Head of caudate nucleus (tissue), 42 donors: ENCODE results near the gene EXOC6.

Experiments
- DNase-seq, 42 donors: peaks; one replicate each; pipeline versions ENCODE4 v3.0.0 to v3.0.0-alpha.2; 2020 to 2021; ENCODE audit warnings: mixed read lengths in 7 of 42
- intact Hi-C: fragments of 100-400 bp; cut with DNase I; formaldehyde crosslinking; loops from one replicate; pipeline ENCODE4 v1.15.0; 2022

The EXOC6 gene

DNA sequence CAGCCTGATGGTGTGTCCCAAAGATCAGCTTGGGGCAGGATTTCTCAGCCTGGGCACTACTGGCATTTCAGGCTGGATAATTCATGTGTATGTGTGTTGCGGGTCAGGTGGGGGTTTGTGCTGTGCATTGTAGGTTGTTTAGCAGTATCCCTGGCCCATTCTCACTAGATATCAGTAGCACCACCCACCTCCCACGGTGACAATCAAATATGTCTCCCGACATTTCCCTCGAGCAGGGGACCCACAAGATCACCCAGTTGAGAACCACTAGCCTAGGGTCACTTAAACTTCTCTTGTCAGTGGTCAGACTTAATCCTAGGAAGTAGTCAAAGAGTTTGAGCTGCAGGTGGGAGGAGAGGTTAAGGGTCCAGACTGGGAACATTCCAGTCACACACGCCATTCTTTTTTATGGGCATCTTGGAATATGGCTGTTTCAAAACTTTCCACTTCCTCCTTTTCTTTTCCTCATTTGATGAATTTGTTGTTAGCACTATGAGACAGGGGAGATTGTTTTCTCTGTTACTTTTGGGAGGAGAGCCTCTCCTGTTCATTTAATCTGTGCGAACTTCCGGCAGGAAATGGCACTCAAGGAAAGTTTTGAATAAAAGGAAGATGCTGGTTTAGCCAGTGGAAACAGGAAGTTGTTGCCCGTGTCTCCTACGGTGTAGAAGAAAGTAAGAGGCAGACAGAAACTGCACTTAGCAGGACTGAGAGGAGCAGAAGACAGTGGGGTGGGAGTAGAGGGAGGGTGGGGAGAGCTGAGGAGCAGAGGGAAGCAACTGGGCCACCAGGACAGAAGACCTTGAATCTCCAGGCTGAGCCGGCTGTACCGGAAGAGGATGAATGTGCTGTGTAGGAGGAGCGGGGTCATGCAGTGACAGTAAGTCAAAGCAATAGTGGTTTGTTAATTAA lies 17.6 kb upstream of the EXOC6 start:
- intact Hi-C loops, result no loop called here
- DNase-seq, result no peak

DNA sequence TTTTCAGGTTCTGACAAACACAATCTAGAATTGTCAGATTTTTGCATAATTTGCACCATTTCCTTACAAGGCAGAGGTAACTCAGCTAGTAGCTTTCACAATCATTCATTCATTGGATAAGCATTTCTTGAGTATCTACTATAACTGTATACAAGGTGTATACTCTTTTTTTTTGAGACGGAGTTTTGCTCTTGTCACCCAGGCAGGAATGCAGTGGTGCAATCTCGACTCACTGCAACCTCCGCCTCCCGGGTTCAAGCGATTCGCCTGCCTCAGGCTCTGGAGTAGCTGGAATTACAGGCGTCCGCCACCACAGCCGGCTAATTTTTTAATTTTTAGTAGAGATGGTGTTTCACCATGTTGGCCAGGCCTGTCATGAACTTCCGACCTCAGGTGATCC lies 16.2 kb upstream of the EXOC6 start:
- DNase-seq, result no peak
- intact Hi-C loops, result no loop called here

DNA sequence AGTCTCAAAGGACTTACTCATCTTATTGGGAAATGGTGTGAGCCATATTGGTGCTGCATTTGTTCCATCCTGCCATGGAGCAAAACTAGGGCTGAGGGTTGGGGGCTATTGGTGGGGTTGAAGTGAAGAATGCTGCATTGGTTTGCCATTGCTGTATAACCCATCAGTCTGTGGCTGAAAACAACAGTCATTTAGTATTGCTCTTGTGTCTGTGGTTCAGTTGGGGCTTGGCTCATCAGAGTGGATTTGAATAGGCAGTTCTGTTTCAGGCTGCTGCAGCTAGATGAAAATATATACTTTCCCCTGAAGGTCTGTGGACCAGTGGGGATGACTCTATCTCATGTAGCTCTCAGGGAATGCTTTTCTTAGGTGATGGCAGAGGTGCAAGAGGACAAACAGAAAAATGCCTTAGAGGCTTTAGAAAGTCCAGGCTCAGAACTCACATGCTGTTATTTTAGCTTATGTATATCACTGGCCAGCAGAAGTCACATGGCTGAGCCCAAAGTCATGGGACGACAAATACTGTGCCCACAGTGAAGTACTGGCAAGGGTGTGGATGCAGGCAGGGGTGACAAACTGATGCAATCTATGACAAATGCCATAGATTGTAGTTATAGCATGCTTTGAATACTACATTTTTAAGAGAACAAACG lies 15.2 kb upstream of the EXOC6 start:
- intact Hi-C loops, result no loop called here
- no peak for DNase-seq

DNA sequence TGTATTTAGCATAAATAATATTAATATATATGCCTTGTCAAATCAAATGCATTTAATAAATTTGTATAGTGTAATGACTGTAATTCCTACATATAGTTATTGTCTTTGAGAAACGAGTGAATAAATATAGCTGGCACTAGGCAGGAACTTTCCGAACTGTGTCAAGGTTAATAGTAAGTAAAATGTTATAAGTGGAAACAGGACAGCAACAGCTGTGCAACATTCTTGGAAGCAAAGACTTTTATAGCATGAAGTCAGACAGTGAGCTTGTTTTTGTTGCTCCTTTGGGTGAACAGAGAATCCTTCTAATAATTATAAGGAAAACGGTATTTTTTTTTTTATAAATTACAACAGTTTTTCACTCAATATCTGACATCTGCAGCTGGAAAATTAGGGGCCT lies 14.0 kb upstream of the EXOC6 start:
- intact Hi-C loops, result no loop called here

DNA sequence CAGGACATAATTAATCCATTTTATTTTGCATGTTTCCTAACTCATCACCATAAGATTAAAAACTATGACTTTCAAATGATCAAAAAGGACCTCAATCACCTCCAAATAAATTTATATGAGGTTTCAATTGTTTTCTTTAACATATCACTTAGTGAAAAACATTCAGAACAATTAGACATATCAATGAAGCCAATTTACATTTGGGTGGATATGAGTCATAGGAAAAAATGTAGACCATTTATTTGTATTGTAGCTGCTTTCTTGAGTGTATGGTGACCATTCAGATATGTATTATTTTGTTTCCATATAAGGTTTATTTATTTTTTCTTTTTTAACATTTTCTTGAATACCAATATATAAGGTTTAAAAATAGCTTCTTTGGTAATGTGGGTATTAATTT lies 13.3 kb upstream of the EXOC6 start:
- no peak for DNase-seq
- intact Hi-C loops, result no loop called here

More for the DNA sequence above, 14.0 kb upstream of the EXOC6 start:
- no peak for DNase-seq

DNA sequence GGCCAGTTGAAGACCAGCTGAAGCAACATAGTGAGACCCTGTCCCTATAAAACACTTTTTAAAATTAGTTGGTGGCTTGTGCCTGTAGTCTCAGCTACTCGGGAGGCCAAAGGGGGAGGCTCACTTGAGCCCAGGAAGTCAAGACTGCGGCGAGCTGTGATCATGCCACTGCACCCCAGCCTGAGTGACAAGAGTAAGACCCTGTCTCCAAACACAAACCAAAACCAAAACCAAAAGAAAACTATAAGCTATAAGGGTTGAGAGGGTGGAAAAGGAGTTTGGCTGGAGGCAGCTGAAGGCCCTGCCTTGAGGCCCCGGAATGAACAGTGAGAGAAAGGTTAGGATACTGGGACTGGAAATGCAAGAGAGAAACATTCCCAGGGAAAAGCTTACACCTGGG lies 10.9 kb upstream of the EXOC6 start:
- intact Hi-C loops, result no loop called here
- no peak for DNase-seq

DNA sequence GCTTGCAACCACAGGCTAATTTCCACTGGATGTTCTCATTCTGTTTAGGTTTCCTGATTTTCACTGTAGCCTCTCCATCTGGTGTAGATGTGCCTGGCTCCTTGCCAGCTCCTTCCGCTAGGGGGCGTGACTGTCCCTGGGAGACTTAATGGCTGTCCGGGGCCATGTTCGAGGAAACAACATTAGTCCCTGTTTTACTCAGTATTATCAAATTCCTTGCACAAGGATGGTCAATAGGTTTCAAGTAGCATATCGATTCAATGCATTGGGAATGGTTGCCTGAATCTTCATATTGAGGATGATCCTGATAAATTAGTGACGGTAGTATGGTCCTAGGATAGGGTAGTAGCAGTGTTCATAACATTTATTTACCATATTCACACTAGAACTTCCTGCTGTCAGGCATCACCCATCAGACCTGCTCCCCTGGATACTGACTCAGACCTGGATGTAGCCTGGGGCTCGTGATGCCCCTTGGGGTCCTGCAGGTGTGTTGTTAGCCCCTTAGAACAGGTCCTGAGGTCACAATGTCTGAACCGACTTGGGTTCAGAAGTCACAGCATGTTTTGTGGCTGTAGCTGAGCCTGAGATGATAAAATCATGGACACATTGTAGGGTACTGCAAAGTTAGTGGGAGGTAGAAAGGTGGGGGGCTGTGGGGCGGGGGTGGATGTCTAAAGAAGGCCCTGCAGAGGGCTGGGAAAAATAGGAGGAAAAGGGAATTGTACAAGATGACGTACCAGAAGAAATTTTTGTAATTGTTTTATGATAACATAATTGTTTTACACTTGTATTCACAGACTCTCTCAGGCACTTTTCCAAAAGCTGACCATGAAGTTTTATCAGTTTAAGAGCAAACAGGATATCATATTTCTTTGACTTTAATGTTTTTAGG lies 8.9 kb upstream of the EXOC6 start:
- intact Hi-C loops, result loop anchor here (10.0 kb wide), 1 partner anchor 245 kb away; the partner anchor contains the start of gene KIF11

DNA sequence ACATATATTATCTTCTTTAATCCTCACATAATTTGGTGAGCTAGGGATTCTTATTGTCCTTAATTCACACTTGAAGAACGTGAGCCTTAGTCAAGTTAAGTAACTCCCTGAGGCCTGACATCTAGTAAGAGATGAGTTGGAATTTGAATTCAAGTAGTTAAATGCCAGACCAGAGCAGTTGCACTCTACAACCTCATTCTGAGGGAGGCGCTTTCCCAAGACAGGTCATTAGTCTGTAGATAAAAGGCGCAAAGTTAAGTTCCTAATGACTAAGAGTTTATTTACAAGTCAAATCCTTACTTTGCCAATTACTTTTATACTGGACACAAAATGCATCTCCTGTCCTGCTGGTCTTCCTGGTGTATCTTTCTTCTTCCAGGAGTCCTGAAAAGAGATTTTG lies 3.6 kb upstream of the EXOC6 start:
- no peak for DNase-seq
- intact Hi-C loops, result loop anchor here (5.0 to 10.0 kb wide), 2 partner anchors 38 to 250 kb away; partner anchors contain the start of gene KIF11

More for the DNA sequence above, 8.9 kb upstream of the EXOC6 start:
- DNase-seq, result peak in 6 of 42 donors; percentile 10 to 59 (median 30)

DNA sequence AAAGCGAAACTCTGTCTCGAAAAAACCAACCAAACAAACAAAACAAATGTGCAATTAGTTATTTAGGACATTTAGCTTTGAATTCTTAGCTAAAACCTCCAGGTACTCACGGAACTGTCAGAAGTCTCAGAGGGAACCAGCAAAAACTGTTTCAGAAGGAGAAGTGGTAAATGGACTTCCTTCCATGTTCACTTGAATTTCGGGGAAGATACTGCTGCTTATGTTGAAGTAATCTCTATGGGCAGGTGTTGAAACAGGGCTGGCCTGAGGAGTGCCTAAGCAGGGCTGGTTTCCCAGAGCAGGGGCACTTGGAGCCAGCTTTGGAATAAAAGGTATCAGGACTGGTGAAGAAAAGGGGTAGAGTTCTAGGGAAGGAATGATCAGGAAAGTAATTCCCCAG lies 2.4 kb upstream of the EXOC6 start:
- intact Hi-C loops, result loop anchor here (5.0 to 10.0 kb wide), 2 partner anchors 36 to 251 kb away; partner anchors contain the start of gene KIF11
- DNase-seq, result no peak

DNA sequence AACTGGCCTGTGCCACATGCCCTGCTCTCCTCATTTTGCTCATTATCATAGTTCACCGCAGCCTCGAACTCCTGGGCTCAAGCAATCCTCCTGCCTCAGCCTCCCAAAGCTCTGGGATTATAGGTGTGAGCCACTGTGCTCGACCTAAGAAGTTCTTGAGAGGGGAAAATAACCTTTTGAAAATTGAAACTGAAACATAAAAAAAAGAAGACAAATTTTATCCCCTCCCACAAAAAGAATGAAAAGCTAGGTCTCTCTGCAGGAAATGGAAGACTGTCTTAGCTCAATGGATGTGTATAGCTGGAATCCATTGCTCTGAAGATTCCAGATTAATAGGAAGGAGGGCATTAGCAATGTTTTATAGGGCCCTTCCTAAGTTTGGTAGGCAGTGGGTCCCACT lies 2.0 kb upstream of the EXOC6 start:
- DNase-seq, result no peak
- intact Hi-C loops, result loop anchor here (5.0 to 10.0 kb wide), 2 partner anchors 36 to 252 kb away; partner anchors contain the start of gene KIF11

DNA sequence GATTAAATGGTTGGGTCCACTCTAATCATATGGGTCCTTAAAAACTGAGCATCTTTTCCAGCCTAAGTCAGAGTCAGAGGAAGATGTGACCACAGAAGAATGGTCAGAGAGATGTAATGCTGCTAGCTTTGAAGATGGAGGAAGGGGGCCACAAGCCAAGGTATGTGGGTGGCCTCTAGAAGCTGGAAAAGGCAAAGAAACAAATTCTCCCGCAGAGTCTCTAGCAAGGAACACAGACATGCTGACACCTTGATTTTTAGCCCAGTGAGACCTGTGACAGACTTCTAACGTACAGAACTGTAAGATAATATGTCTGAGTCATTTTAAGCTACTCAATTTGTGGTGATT lies 1.5 kb upstream of the EXOC6 start:
- intact Hi-C loops, result loop anchor here (5.0 to 10.0 kb wide), 2 partner anchors 35 to 252 kb away; partner anchors contain the start of gene KIF11
- no peak for DNase-seq

DNA sequence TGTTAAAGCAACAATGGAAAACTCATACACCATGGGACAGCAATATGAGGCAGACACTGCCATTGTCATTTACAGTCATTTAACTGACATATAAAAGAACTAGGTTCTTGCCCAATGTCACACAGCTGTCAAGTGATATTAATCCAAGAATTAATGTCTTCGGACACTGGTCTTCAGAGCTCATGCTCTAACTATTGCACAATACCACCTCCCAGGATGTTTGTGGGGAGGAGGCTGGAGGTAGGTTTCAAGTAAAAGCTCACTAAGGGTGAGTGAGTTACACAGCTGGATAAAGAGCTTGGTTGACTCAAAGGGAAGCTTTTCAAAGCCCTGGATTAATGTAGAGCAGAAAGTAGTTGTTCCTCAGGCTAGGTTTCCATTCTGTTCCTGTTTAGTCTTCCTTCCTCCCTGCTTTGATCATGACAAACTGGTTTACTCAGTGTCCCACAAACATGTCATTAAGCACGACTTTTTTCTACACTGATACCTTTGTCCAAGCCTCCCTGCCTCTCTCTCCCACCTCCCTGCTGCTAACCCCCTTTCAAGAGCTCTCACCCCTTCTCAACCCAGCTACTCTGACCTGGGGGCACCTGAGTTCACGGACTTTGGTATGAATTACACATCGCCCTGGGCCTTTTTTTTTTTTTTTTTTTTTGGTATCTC lies 987 bp upstream of the EXOC6 start:
- intact Hi-C loops, result loop anchor here (5.0 to 10.0 kb wide), 2 partner anchors 35 to 253 kb away; partner anchors contain the start of gene KIF11
- DNase-seq, result no peak

DNA sequence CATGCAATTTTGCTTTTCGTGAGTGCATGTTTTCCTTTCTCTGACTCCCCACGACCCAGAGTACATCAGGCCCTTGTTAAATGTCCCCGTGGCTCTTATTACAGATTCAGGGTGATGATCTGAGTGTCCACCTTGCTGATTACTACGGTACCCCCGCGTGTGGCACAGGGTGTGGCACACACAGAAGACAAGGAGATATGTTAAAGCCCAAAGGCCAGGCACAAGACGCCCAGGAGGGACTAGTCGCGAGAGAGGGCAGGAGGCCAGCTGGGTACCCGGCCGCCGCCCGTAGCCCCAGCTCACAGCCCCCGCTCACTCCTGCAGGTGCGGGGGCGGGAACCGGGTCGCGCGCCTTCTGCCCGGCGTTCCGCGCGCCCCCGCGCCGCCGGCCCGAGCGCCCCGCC lies 281 bp upstream of the EXOC6 start:
- intact Hi-C loops, result loop anchor here (5.0 to 10.0 kb wide), 2 partner anchors 34 to 253 kb away; partner anchors contain the start of gene KIF11
- DNase-seq, result peak in 1 of 42 donors; percentile 41

DNA sequence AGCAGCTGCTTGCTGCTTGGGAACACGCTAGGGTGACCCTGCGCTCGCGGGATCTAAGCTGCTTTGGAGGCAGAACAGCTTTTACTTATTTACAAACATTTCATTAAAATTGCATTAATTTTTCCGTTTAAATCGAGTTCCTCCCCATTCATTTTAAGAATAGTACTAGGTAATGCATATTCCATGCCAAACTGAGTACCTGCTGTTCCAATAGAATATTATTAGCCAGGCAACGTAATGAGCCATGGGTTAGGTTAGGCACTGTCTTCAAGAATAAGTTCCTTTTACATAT lies 860 bp downstream of the EXOC6 start:
- DNase-seq, result no peak
- intact Hi-C loops, result loop anchor here (5.0 to 10.0 kb wide), 2 partner anchors 33 to 254 kb away; partner anchors contain the start of gene KIF11

DNA sequence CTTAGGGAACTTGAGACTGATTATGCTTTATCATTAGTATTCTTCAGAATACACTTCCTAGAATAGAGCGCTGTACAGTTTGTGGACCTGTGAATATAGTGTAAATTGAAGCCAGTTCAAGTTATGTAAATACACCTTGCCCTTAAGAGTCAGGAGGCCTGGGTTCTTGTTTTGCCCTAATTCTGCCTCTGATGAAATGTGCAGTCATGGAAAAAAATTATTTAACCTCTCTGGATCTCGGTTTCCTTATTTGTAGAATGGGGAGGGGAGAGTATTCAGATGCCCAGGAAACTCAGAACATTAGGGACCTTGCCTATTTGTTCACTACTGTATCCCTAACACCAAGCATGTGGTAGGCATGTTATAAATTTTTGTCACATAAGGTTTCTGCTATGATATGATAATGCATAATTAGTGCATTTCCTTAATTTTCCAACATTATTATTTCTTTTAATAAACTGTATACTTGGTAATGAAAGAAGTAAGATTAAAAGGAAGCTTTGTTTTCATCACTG lies 1.3 kb downstream of the EXOC6 start:
- intact Hi-C loops, result loop anchor here (5.0 to 10.0 kb wide), 2 partner anchors 33 to 255 kb away; partner anchors contain the start of gene KIF11
- DNase-seq, result no peak

DNA sequence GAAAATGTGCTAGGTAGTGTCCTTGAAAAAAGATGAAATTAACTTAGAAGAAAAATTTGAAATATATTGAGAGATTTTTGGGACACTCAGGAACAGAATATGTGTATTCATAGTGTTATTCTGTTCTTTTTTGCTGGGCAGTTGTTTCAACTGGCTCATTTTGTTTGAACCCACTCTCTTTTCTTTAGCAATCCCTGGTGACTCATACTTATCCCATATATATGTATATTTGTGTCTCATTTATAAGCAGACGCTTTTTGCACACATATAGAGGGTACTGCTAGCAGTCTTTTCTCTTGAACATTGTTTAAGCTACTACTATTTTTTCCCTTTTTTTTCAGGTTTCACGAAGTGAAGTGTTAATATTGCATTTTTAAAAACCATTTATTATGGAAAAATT lies 1.9 kb downstream of the EXOC6 start:
- intact Hi-C loops, result no loop called here
- no peak for DNase-seq

DNA sequence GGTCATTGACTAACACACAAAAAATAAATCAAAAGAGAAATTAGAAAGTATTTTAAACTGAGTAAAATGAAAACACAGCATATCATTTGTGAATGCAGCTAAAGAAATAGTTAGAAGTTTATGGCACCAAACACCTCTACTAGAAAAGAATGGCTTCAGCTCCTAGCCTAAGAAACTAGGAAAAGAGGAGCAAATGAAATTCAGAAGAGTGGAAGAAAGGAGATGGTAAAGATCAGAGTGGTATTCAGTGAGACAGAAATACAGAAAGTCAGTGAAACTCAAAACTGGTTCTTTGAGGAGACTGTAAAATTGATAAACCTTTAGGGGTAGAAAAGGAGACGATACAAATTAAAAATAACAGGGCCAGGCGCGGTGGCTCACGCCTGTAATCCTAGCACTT lies 2.7 kb downstream of the EXOC6 start:
- intact Hi-C loops, result no loop called here

DNA sequence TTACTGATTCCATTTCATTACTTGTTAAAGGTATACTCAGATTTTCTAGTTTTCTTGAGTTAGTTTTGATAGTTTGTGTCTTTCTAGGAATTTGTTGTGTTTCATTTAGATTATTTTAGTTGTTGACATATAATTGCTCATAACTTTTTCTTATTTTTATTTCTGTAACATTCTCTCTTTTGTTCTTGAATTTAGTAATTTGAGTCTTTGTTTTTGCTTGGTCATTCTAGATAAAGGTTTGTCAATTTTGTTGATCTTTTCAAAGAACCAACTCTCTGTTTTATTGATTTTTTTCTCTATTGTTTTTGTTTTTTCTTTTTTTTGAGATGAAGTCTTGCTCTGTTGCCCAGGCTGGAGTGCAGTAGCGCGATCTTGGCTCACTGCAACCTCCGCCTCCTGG lies 7.2 kb downstream of the EXOC6 start:
- DNase-seq, result no peak
- intact Hi-C loops, result no loop called here

More for the DNA sequence above, 2.7 kb downstream of the EXOC6 start:
- no peak for DNase-seq
